Trophoblast cell (in vitro differentiated cells and primary cell): ENCODE measurements around the gene TRIM21.

Experiments
- DNase-seq, 2 donors: peaks; one replicate each; pipeline ENCODE4 v3.0.0-alpha.2; 2016
- H2AFZ ChIP-seq: 2 replicates; pipeline ENCODE4 v1.6.1; 2013; ENCODE audit warnings: low read length, moderate library complexity, mild to moderate bottlenecking; ENCODE audit not compliant: insufficient read depth, poor library complexity
- H2AK5ac ChIP-seq: 2 replicates; pipeline ENCODE4 v1.6.1; 2013; ENCODE audit warnings: mild to moderate bottlenecking, low read length
- H2BK120ac ChIP-seq: 2 replicates; pipeline ENCODE4 v1.6.1; 2013; ENCODE audit warnings: low read length, mild to moderate bottlenecking, moderate library complexity; ENCODE audit not compliant: insufficient read depth, poor library complexity
- H2BK12ac ChIP-seq: 2 replicates; pipeline ENCODE4 v1.6.1; 2013; ENCODE audit warnings: mild to moderate bottlenecking, low read length, moderate library complexity
- H2BK5ac ChIP-seq: 2 replicates; pipeline ENCODE4 v1.6.1; 2013; ENCODE audit warnings: low read length, low read depth, moderate library complexity, mild to moderate bottlenecking; ENCODE audit not compliant: poor library complexity
- H3K14ac ChIP-seq: 2 replicates; pipeline ENCODE4 v1.6.1; 2013; ENCODE audit warnings: mild to moderate bottlenecking, low read length
- H3K18ac ChIP-seq: 2 replicates; pipeline ENCODE4 v1.6.1; 2013; ENCODE audit warnings: mild to moderate bottlenecking, low read length
- H3K23ac ChIP-seq: 2 replicates; pipeline ENCODE4 v1.6.1; 2013; ENCODE audit warnings: low read length
- H3K27ac ChIP-seq: 2 replicates; pipeline ENCODE4 v1.5.1; 2013; ENCODE audit warnings: low read depth, mild to moderate bottlenecking, inconsistent platforms, low read length, moderate library complexity
- H3K27me3 ChIP-seq: 2 replicates; pipeline ENCODE4 v1.6.1; 2013; ENCODE audit warnings: inconsistent platforms, mild to moderate bottlenecking, low read length, moderate library complexity; ENCODE audit not compliant: insufficient read depth
- H3K36me3 ChIP-seq, 2 experiments: 1 replicate in 1 of 2; 2 replicates in 1 of 2; pipeline ENCODE4 v1.6.1; 2013; ENCODE audit warnings: low read length in 2 of 2, mild to moderate bottlenecking in 2 of 2, moderate library complexity in 1 of 2; ENCODE audit not compliant: insufficient read depth in 2 of 2, control insufficient read depth in 1 of 2
- H3K4ac ChIP-seq: 2 replicates; pipeline ENCODE4 v1.6.1; 2013; ENCODE audit warnings: low read depth, mild to moderate bottlenecking, low read length, moderate library complexity
- H3K4me1 ChIP-seq, 2 experiments: 1 replicate in 1 of 2; 2 replicates in 1 of 2; pipeline ENCODE4 v1.6.1; 2013; ENCODE audit warnings: low read length in 2 of 2, mild to moderate bottlenecking in 2 of 2, moderate library complexity in 1 of 2; ENCODE audit not compliant: insufficient read depth in 2 of 2, control insufficient read depth in 1 of 2
- H3K4me2 ChIP-seq: 2 replicates; pipeline ENCODE4 v1.6.1; 2013; ENCODE audit warnings: inconsistent platforms, mild to moderate bottlenecking, low read length, moderate library complexity
- H3K4me3 ChIP-seq: 2 replicates; pipeline ENCODE4 v1.5.1; 2013; ENCODE audit warnings: mild to moderate bottlenecking, low read depth, low read length, inconsistent platforms
- H3K79me1 ChIP-seq: one replicate; pipeline ENCODE4 v1.6.1; 2013; ENCODE audit warnings: low read length
- H3K79me2 ChIP-seq: 2 replicates; pipeline ENCODE4 v1.6.1; 2013; ENCODE audit warnings: low read length, mild to moderate bottlenecking; ENCODE audit not compliant: control insufficient read depth, insufficient read depth, poor library complexity
- H3K9ac ChIP-seq: 2 replicates; pipeline ENCODE4 v1.6.1; 2013; ENCODE audit warnings: mild to moderate bottlenecking, low read length
- H3K9me3 ChIP-seq: 2 replicates; pipeline ENCODE4 v1.6.1; 2013; ENCODE audit warnings: low read depth, mild to moderate bottlenecking, control low read depth, inconsistent platforms, low read length; ENCODE audit not compliant: insufficient read depth
- H4K12ac ChIP-seq: 2 replicates; pipeline ENCODE4 v1.6.1; 2013; ENCODE audit warnings: low read depth, mild to moderate bottlenecking, low read length, moderate library complexity
- H4K8ac ChIP-seq: 2 replicates; pipeline ENCODE4 v1.6.1; 2013; ENCODE audit warnings: low read depth, mild to moderate bottlenecking, low read length, moderate library complexity
- H4K91ac ChIP-seq: one replicate; pipeline ENCODE4 v1.6.1; 2013; ENCODE audit warnings: low read depth, mild to moderate bottlenecking, low read length, moderate library complexity
- WGBS: extraction: QIAGEN DNeasy Blood & Tissue Kit; methylation state at CpG from one replicate; pipeline ENCODE4 v1.1.7; 2013; ENCODE audit warnings: missing lambda C conversion rate; ENCODE audit not compliant: insufficient read length, insufficient coverage; ENCODE audit errors: extremely low coverage; 5-methylcytosine and 5-hydroxymethylcytosine counted together

The TRIM21 gene

DNA sequence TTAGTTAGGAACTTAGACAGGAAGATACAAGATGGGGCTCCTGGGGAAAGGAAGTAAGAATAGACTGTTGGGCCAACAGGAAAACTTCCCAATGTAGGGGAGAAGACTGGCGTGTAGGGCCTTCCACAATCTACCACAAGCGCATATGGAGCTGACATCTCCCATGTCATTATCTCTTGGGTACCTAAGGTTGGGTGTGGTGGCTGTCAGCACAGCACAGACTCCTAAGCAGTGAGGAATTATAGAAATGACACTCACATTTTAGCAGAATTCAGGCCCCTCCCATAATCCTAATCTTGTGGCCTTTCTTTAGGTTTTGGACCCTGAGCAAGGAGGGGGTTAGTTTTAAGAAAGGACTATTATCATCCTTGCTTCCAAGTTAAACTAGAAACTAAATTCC lies 11.6 kb downstream of the TRIM21 start:
- Histone ChIP-seq H3K9ac (no peak overlapping the region), H2BK120ac (no peak overlapping the region), H2AK5ac (no peak overlapping the region), H3K27me3 (no peaks in the 10 kb centered on the region), H4K8ac (no peak overlapping the region), H2BK12ac (no peak overlapping the region), H4K12ac (no peak overlapping the region), H3K36me3 (peaks cover 9 to 10% of the 10 kb centered on the region in 2 experiments), H3K4me1 (no peaks in the 10 kb centered on the region), H3K79me2 (no peaks in the 10 kb centered on the region), H3K79me1 (no peaks in the 10 kb centered on the region), H3K14ac (no peak overlapping the region), H3K23ac (no peak overlapping the region), H3K4ac (no peak overlapping the region), H2BK5ac (no peak overlapping the region), H3K18ac (no peak overlapping the region), H3K4me2 (no peak overlapping the region), H3K9me3 (no peaks in the 10 kb centered on the region), H2AFZ (no peak overlapping the region), H3K27ac (no peak overlapping the region), H3K4me3 (no peak overlapping the region), H4K91ac (no peak overlapping the region)
- DNase-seq = no peak
- WGBS = no CpG with 5 or more reads among the region's 2 CpGs

DNA sequence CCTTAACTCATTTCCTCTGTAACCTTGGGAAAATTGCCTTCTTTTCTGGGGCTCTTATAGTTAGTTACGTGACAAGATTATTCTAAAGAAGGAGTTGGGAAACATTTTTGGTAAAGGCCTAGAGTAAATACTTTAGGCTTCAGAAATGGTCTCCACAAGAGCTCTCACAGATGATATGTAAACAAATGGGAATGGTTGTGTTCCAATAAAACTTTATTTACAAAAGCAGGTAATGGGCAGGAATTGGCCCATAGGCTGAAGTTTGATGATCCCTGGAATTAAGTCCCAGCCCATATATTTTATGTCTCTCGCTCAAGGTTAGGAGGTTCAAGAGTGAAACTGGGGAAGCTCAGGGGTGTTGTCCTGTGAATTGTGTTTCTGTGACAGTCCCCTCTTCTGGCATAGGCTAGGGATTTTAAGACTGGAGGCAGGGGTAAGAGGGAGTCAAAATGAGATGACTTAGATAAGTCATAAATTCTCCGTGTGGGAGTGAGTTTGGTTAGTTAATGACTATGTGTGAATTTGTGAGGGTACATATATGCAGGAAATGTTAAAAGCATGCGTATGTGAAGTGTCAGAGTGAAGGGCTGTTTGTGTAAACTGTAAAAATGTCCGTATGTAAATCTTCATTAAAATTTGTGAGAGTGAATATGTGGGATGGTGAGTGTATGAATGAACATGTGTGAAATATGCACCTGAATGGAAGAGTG lies 17.9 kb downstream of the TRIM21 start:
- Histone ChIP-seq H3K4ac (no peak overlapping the region), H3K79me1 (no peaks in the 10 kb centered on the region), H3K27ac (no peak overlapping the region), H2AK5ac (no peak overlapping the region), H2BK5ac (no peak overlapping the region), H3K4me2 (no peak overlapping the region), H3K18ac (no peak overlapping the region), H4K8ac (no peak overlapping the region), H4K91ac (no peak overlapping the region), H2BK12ac (no peak overlapping the region), H3K23ac (no peak overlapping the region), H3K36me3 (no peaks in the 10 kb centered on the region), H4K12ac (no peak overlapping the region), H3K9me3 (peaks cover 2% of the 10 kb centered on the region), H3K4me3 (no peak overlapping the region), H3K27me3 (no peaks in the 10 kb centered on the region), H2AFZ (no peak overlapping the region), H3K9ac (no peak overlapping the region), H2BK120ac (no peak overlapping the region), H3K79me2 (no peaks in the 10 kb centered on the region), H3K14ac (no peak overlapping the region), H3K4me1 (no peaks in the 10 kb centered on the region)
- WGBS = 100% methylated on average over 1 of the region's 5 CpGs
- no peak for DNase-seq

- Histone ChIP-seq H4K8ac (no peak overlapping the region), H2BK5ac (no peak overlapping the region), H3K79me1 (no peaks in the 10 kb centered on the region), H2BK12ac (no peak overlapping the region), H3K27me3 (no peaks in the 10 kb centered on the region), H3K79me2 (no peaks in the 10 kb centered on the region), H3K9me3 (peaks cover 2% of the 10 kb centered on the region), H2BK120ac (no peak overlapping the region), H3K4me2 (no peak overlapping the region), H3K4me3 (no peak overlapping the region), H3K18ac (no peak overlapping the region), H3K36me3 (no peaks in the 10 kb centered on the region), H3K23ac (no peak overlapping the region), H3K4me1 (no peaks in the 10 kb centered on the region), H3K4ac (no peak overlapping the region), H3K14ac (no peak overlapping the region), H2AK5ac (no peak overlapping the region), H4K91ac (no peak overlapping the region), H2AFZ (no peak overlapping the region), H3K9ac (no peak overlapping the region), H3K27ac (no peak overlapping the region), H4K12ac (no peak overlapping the region)
- WGBS = no CpG with 5 or more reads among the region's 3 CpGs
- no peak for DNase-seq
Measured at GRCh38 chr11:4370166-4370565, 23.3 kb downstream of the TRIM21 start.

DNA sequence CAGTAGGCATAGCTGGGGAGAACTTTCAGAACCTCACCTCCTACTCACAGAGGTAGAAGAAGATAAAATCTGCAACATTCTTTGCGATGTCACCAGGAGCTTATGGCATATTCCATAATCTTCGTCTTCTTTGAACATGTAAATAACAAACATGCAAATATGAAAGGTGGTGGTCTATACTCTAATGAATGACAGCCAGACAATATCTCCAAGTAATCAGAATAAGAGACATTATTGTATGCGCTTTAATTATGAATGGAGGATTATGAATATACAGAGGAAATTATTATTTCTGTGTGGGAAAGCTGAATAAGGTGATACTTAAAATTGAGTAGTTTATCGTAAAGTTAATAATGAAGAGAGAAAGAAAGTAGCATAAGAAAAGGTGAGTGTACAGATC lies 25.2 kb downstream of the TRIM21 start, which contains the start of gene OR52B4:
Gene OR52B4, minus strand, starts transcription at position 101 of the 400 bp plus-strand sequence. Its CDS starts 91 bp downstream, at position 10.
- no peak within 1 kb of the TSS for H3K4ac ChIP-seq
- WGBS = 100% methylated on average over 1 of the region's 4 CpGs
- H3K79me1 ChIP-seq = no peaks in the 10 kb centered on the region
- H4K12ac ChIP-seq = no peak within 1 kb of the TSS
- no peak within 1 kb of the TSS for H2BK12ac ChIP-seq
- no peak within 1 kb of the TSS for H3K18ac ChIP-seq
- H2BK5ac ChIP-seq = no peak within 1 kb of the TSS
- H3K27ac ChIP-seq = no peak within 1 kb of the TSS
- H3K9ac ChIP-seq = no peak within 1 kb of the TSS
- H2AK5ac ChIP-seq = no peak within 1 kb of the TSS
- H3K14ac ChIP-seq = no peak within 1 kb of the TSS
- H3K79me2 ChIP-seq = no peaks in the 10 kb centered on the region
- no peak within 1 kb of the TSS for H4K91ac ChIP-seq
- no peaks in the 10 kb centered on the region for H3K9me3 ChIP-seq
- no peak for DNase-seq
- no peak within 1 kb of the TSS for H3K4me2 ChIP-seq
- no peaks in the 10 kb centered on the region for H3K36me3 ChIP-seq
- no peaks in the 10 kb centered on the region for H3K4me1 ChIP-seq
- H4K8ac ChIP-seq = no peak within 1 kb of the TSS
- H2AFZ ChIP-seq = no peak within 1 kb of the TSS
- H3K27me3 ChIP-seq = no peaks in the 10 kb centered on the region
- H3K23ac ChIP-seq = no peak within 1 kb of the TSS
- H3K4me3 ChIP-seq = no peak within 1 kb of the TSS
- no peak within 1 kb of the TSS for H2BK120ac ChIP-seq
